ENCODE results near the gene HM13.
A peak's percentile ranks its signal among the peaks of the same experiment; 100 is the strongest.
"Not testable (repeated sequence)": the region's sequence is repeated elsewhere in the genome, so short reads cannot be mapped to it uniquely, and the experiment has no call there.

Gene HM13

DNA sequence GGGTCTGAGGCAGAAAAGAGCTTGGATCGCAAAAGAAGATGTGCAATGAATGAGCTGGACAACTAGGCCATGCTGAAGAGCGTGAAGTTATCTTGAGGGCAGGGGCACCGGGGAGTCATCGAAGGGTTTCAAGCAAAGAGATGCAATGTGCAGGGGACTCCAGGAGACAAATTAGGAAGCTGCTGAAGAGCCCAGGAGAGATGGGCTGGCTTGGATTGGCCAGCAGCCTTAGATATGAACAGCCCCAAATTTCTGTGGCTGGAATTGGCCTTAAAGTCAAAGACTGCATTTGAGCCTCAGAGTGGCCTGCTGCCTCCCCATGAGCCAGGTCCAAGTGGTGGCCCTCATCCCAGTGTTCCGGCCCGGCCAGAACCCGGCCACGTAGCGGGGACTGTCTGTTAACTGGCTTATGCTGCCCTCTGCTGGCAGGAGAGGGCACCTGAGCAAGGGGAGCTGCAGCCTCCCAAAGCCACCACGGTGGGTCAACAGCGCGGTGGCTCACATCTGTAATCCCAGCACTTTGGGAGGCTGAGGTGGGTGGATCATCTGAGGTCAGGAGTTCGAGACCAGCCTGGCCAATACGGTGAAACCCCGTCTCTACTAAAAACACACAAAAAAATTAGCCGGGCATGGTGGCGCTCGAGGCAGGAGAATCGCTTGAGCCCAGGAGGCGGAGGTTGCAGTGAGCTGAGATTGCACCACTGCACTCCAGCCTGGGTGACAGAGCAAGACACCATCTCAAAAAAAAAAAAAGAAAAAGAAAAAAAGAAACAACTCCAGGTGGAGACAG lies 11.2 kb upstream of the HM13 start:
- DNase-seq = peak; percentile 75

DNA sequence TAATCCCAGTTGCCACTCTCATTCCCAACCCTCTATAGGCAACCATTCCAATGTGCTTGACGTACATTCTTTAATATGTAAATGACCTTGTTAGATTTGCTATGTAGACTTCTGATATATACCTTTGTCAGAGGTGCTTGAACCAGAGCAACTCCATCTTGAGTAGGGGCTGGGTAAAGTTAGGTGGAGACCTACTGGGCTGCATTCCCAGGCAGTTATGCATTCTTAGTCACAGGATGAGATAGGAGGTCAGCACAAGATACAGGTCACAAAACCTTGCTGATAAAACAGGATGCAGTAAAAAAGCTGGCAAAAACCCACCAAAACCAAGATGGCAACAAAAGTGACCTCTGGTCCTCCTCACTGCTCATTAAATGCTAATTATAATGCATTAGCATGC lies 8.3 kb upstream of the HM13 start:
- no peak for DNase-seq

DNA sequence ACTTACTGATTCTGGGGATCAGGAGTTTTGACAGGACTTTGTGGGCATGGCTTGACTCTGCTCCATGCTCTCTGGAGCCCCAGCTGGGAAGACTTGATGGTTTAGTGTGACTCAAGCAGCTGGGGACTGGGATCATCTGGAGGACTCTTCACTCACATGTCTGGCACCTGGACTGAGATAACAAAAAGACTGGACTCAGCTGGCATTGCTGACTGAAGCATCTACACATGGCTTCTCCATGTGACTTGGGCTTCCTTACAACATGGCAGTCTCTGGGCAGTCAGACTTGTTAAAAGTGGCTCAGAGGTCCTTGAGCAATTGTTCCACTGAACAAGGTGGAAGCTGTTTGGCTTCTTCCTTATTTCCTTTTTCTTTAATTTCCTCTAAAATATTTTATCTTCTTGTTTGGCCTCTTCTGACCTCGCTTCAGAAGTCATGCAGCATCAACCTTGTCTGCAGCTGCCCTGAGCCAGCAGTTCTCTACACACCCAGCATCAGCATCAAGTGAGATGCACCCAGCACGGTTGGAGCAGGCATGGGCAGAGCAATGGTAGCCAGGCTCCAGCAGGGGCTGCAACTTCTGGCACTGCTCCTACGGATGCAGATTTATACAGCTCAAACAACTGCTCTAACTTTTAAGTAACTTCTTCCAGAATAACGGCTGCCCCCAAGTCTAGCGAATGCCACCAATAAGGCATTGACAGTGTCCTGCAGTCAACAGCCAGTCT lies 5.6 kb upstream of the HM13 start:
- no peak for DNase-seq

DNA sequence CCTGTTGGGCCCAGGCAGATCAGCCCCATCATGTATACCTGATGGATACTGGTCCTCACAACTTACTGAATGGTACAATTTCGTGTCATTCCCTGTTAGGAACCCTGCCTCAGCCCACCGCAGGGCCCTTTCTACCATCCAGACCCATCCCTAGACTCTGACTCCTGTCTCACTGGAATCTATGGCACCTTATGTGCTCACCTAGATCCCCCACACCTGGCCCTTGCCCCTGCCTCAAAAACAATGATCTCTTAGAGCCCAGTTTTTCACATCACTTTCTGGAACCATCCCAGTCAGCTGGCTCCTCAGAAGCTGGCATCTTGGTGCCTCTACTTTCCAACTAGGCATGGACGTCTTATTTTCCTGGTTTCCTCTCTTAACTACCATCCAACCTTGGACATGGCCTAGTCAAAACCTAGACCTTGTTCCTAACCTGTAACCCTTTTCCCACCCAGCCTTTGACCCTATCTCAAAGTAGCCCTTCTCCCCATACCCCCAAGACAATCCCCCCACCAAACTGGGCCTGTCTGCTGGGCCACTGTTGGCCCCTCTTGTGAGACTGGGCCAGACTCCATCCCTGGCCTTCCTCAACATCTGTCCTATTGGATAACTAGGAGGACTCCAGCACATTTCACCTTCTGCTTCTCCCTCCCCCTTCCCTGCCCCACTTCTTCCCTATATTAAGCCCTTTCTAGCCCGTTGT lies 981 bp downstream of the HM13 start:
- DNase-seq = no peak

DNA sequence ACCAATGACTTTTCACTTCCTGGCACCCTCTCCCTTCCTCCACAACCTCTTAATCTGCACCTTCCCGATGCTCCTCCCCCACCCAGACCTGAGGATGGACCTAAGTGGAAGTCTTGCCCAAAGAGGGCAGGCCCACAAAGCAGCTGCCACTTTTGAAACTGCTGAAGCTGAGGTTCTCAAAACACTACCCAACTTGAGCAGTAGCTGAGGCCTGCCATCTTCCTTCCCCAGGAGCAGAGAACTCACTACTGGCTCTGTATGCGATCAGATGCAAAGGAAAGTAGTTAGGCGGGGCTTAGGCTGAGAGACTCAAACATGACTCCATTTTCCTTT lies 1.5 kb downstream of the HM13 start:
- no peak for DNase-seq

DNA sequence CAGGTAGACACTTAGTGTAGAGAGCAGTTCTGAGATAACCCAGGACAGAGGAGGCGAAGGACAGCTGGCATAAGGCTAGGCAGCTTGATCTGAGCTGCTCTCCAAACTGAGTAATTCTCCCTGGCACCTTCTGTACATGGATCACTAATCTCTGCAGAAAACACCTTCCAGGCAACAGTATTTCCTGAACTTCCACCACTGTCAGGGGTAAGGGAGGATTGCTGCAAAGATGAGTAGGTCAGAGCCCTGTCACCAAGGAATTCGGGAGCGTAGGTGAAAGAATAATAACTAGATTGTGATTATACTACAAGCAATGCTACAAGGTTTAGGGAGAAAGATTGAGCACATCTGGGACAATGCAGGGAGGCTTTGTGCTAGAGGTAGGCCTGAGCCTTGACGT lies 1.9 kb downstream of the HM13 start:
- DNase-seq = no peak

DNA sequence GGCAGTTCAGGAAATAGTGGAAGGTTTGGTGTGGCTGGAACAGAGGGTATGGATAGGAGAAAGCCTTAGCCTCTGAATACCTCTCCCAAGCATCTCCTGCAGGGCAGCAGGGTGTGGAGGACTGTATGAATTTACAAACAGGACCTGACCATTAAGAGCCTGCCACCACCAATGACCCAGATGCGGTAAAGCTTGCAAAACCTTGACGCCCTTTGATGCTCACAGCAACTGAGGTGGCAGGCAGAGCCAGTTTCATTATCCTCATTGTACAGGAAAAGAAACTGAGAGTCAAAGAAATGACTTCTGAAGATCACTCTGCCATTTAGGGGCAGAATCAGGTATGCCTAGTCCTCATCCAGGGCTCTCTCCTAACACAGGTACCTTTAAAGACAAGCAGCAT lies 2.4 kb downstream of the HM13 start:
- DNase-seq = no peak

DNA sequence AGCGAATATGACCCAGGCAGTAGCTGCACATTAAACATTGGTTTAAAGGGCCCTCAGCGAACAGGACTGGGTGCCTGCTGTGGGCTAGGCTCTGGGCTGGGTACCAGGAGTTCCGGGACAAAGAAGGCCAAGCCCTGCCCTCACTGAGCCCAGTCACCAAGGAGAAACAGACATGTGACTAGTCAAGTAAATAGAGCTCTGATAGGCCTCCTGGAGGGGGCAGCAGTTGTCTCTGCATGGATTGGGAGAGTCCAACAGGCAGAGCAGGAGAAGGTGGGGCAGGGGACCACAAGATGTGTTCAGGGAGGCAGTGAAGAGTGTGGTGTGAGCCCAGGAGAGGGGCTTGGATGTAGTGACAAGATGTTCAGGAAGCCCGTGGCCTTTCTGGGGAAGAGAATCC lies 3.1 kb downstream of the HM13 start:
- peak; percentile 59 for DNase-seq

DNA sequence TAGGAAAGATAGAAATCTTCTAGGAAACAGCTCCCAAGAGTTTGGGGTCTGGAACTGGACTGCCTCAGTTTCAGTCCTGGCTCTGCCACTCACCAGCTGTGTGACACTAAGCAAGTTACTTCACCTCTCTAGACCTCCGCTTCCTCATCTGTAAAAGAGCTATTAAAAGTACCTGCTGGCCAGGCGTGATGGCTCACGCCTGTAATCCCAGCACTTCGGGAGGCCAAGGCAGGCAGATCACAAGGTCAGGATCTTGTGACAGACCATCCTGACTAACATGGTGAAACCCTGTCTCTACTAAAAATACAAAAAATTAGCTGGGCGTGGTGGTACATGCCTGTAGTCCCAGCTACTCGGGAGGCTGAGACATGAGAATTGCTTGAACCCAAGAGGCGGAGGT lies 7.0 kb downstream of the HM13 start:
- DNase-seq = not testable (repeated sequence)

DNA sequence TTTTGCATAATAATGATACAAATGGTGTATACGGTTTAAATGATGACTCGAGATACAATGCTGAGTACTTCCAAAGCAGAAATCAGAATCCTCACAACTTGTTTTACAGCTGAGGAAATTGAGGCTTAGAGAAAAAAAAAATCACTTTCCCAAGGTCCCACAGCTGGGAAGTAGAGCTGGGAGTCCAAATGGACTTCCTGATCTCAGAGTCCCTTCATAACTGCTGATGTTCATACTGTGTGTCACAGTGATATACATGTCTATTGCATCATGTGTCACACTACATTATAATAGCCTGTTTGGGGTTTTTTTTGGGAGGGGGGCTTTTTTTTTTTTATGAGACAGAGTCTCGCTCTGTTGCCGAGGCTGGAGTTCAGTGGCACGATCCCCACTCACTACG lies 8.5 kb downstream of the HM13 start:
- no peak for DNase-seq

DNA sequence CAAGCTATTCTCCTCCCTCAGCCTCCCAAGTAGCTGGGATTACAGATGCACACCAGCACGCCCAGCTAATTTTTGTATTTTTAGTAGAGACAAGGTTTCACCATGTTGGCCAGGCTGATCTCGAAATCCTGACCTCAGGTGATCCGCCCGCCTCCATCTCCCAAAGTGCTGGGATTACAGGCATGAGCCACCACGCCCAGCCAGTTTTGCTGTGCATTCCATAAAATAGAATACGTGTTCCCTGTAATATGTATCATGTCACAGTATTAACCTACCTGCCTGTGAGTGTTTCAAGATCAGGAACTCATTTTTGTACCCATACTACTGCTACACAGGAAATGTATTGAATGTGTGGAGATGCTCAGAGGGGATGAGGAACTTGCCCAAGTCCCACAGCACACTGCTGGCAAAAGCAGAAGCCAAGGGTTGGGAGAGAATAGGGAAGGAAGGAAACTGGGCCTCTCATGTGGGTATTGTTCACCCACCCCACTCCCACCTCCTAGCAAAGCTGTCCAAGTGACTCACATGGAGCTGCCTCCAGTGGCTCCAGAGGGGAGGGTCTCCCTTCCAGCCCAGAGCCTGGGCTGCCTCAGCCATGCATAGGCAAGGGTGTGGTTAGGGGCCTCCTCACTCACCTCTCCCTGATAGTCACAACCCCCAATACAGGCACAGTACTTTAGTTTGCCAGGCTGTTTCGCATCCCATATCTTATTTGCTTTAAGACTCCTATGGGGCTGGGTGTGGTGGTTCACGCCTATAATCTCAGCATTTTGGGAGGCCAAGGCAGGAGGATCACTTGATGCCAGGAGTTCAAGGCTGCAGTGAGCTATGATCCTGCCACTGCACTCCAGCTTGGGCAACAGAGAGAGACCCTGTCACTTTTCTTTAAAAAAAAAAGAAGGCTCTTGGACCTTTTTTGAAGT lies 9.4 kb downstream of the HM13 start:
- peak; percentile 74 for DNase-seq

DNA sequence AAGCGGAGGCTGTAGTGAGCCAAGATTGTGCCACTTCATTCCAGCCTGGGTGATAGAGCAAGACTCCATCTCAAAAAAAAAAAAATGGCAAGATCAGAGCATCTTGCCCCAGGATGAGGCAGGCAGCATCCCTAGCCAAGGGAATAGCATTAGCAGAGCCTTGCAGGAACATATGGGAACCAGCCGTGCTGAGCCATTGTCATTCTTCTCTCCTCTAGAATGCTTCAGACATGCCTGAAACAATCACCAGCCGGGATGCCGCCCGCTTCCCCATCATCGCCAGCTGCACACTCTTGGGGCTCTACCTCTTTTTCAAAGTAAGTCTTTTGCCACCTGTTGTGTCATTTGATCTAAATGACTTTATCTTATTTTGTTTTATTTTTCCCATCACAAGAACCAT lies 13.0 kb downstream of the HM13 start:
- no peak for DNase-seq

DNA sequence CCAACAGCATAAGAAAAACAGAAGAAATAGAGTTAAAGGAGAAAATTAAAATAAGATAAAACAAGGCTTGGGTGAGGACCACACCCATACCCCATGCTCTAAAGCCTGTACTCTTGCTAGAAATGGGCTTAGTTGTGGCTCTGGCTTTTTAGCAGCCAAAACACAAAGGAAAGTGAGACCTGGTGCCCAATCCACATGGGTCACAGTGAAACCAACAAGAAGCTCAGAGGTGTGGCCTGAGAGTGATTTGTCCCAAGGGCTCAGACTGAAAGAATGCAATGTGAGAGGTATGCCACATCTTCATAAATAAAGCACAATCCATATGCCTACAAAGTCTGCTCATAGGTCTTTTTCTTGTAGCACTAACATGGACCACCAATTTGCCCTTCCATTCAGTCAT lies 21.1 kb downstream of the HM13 start:
- no peak for DNase-seq

DNA sequence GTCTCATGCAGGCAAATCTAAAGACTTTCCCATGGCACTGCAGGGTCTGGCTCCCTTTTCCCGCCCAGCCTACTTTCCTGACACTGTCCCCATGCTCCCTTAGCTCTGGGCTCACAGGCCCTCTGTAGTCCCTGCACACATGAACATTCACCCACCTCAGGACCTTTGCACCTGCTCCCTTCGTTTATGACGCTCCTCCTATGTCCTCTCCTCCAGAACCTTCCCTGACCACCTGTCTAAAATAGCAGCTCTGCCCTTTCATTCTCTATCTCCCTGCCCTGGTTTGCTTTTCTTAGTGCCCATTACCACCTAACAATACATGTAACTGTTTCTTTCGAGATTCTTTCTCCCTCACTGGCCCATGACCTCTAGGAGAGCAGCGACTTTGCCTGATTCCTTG lies 22.3 kb downstream of the HM13 start:
- no peak for DNase-seq

DNA sequence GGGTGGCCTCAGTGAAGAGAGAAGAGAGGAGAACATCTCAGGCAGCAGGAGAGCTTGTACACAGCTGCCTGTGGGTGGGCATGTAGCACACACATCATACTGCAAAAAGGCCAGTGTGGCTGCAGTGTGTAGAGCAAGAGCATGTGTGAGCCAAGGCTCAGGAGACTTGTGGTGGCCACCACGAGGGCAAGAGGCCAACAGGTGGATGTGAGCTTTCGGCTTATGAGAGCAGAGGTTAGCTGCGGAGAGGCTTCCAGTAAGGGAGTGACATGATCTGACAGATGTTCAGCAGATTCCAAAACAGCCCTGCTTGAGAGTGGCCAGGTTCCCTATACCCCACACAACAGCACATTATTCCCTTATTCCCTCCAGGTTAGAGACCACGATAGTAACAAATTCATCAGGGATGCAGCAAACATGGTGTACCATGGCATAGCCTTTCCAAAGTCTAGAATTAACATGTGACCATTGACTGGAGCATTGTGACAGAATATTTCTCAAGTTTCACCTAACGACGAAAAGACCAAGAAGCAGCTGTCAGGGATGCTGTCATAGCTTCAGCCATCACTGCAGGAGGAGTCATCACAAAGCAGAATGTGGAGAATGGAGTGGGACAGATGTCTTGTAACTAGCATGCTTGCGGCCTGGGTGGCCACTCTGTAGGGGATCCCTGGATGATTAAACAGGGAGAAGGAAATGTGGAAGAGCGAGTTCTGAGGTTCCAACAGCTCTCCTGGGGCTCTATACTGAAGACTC lies 23.1 kb downstream of the HM13 start:
- DNase-seq = no peak

DNA sequence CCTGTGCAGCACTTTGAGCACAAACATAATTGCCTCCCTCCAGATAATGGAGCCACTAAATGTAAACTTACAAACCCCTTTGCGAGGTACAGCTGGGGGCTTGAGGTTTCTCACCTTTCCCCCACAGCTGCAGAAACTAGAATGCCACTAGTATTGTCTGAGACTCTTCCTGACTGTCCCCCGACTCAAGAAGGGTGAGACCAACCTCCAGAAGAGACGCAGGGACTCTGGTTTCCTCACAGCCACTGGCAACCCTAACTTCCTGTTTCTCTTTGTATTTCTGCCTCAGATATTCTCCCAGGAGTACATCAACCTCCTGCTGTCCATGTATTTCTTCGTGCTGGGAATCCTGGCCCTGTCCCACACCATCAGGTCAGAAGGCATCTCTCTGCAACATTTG lies 23.6 kb downstream of the HM13 start:
- DNase-seq = no peak

DNA sequence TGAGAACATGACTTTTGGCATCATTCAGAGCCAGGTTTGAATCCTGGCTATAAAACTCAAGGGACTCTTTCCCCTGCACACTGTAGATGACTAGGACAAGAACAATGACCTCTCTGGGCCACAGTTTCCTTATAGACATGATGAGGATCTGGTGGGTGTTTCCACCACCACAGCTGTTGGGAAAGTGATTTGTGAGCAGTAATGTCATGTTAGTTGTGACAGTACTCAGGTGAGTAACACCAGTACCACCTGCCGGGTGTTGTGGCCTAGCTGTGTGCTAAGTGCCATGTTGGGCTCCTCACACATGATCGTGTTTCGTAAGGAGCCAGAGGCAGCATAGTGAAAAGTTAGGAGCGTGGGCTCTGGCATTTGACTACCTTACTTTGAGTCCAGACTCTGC lies 24.1 kb downstream of the HM13 start:
- DNase-seq = no peak

DNA sequence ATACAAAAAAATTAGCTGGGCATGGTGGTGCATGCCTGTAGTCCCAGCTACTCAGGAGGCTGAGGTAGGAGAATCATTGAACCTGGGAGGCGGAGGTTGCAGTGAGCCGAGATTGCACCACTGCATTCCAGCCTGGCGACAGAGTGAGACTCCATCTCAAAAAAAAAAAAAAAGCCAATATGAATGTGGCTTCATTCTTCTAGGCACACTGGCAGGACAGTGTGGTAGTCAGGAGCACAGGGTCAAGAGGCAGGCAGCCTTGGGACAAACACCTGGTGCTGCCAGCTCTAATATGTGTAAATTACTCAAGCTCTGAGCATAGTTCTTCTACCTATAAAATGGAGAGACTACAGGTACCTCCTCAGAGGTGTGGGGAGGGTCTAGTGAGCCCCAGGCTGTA lies 25.4 kb downstream of the HM13 start:
- DNase-seq = not testable (repeated sequence)

DNA sequence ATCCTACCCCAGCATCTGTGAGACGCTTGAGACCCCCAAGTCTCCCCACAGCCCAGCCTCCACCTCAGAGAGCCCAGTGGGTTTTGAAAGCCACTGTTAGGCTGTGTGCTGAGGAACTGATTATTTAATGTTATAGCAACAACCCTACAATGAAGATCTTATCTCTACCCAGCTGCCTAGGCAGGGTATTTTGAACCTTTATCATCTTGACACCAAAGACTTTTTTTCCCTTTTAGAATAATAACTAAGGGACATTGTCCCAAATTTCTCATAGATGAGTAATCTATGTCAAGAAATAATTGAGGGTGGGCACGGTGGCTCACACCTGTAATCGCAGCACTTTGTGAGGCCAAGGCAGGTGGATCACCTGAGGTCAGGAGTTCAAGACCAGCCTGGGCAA lies 26.2 kb downstream of the HM13 start:
- DNase-seq = no peak

DNA sequence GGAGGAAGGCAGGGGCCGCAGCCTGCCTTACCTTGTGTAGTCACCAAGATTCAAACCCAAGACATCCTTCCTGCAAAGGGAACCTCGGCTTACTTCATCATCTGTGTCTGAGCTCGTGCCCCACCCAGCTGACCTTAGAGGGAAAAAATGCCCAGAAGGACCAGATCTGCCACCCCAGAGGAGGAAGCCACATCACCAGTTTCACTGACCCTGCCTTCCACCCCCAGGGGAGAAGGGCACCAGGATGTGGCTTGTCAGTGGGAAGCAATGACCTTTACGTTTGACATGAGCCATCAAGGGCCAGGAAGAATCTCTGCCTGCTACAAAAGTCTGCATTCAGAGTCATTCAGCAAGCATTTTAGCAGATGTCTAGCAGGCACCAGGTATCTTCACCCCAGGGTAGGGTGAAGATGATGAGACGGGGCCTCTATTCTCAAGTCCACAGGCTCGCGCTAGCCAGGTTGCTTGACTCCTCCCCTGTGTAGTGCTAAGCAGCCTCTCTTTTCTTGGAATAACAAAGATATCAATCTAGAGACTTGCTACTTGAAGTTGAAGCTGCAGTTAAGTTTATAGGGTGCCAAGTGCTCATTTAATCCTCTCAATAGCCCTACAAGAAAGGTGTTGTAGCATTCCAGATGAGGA lies 28.1 kb downstream of the HM13 start:
- peak; percentile 16 for DNase-seq

DNA sequence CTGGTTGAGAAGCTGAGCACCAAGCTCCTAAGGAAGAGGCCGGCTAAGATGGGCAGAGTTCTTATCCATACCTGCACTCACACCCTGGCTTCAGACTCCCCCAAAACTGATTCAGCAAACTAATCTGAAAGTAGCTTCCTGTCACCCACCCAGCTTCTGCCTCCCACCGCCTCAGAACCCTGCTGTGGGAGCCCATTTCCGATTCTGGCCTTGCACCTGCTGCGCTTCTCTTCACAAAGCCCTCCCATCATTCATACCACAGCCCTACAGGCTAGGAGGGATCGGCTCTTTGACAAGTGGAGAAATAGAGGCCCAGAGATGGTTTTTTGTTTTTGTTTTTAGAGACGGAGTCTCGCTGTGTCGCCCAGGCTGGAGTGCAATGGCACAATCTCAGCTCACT lies 28.7 kb downstream of the HM13 start:
- DNase-seq = no peak
